K562 (cell line): ENCODE data around the gene SCLY. TPM values are rescaled to one million over a fixed set of nuclear protein-coding genes. Genes with fewer than 3 reads are reported as not detected.
"Not testable (repeated sequence)": the region's sequence is repeated elsewhere in the genome, so short reads cannot be mapped to it uniquely, and the experiment has no call there.

Source experiments
- ATAC-seq: fragments of 200-7000 bp; cut with Tn5 transposase; 3 replicates; pipeline ENCODE4 v1.9.1; 2020; ENCODE audit warnings: moderate library complexity
- BruUV-seq: library from RNA; stranded (reverse); fragments of 400-500 nt; replicated peaks from 2 replicates; lab custom pipeline; 2021; lab: Mats Ljungman, UMichigan
- CTCF ChIA-PET: fragments of 300-600 bp; formaldehyde crosslinking; extraction: SDS; loops from one replicate; lab custom pipeline; 2021; ENCODE audit warnings: low intra/inter-chr PET ratio; lab: Yijun Ruan, JAX
- POLR2A ChIA-PET: fragments of 300-600, 350-650 bp; sonication (Branson Sonifier 250); formaldehyde crosslinking; extraction: SDS; loops from one replicate; lab custom pipeline; 2021; ENCODE audit warnings: antibody characterized with exemption, inconsistent platforms; lab: Yijun Ruan, JAX
- DNase-seq, 4 experiments: peaks; one replicate each; pipeline versions ENCODE4 v3.0.0 to v3.0.0-alpha.2; 2011 to 2018; ENCODE audit warnings: low spot score in 3 of 4, mixed read lengths in 3 of 4; ENCODE audit errors: extremely low read depth in 1 of 4
- FAIRE-seq: peaks from 2 replicates; lab custom pipeline; 2011; peaks lifted over from hg19 to GRCh38; lab: Jason Lieb, UNC
- H2AFZ ChIP-seq: 2 replicates; pipeline ENCODE4 v1.6.0; 2011; ENCODE audit warnings: low read depth, low read length, control low read depth, inconsistent platforms
- H3K27ac ChIP-seq: fragments of 200-600 bp; 3 replicates; pipeline ENCODE4 v1.8.0; 2011; ENCODE audit warnings: low read depth, mild to moderate bottlenecking, control low read depth, inconsistent platforms, low read length, moderate library complexity, mixed read lengths; ENCODE audit errors: extremely low read depth
- H3K27me3 ChIP-seq, 2 experiments: fragments of 300-600 bp in 1 of 2; 2 replicates in 1 of 2; 3 replicates in 1 of 2; pipeline versions ENCODE4 v1.6.0 to v1.8.0; 2011; ENCODE audit warnings: inconsistent platforms in 2 of 2, low read length in 2 of 2, mild to moderate bottlenecking in 1 of 2, mixed read lengths in 1 of 2, moderate library complexity in 1 of 2; ENCODE audit not compliant: control insufficient read depth in 2 of 2, insufficient read depth in 2 of 2
- H3K36me3 ChIP-seq: fragments of 300-600 bp; 3 replicates; pipeline ENCODE4 v1.8.0; 2011; ENCODE audit warnings: mild to moderate bottlenecking, low read length, inconsistent platforms; ENCODE audit not compliant: control insufficient read depth, insufficient read depth
- H3K4me1 ChIP-seq, 2 experiments: fragments of 200-600 bp in 1 of 2; replicated peaks in 1 of 2; 2 replicates in 1 of 2; 3 replicates in 1 of 2; pipeline versions ENCODE4 v1.5.1 to v1.8.0; 2011; ENCODE audit warnings: inconsistent platforms in 2 of 2, low read length in 2 of 2, mild to moderate bottlenecking in 1 of 2, mixed read lengths in 1 of 2, moderate library complexity in 1 of 2; ENCODE audit not compliant: control insufficient read depth in 2 of 2, insufficient read depth in 2 of 2
- H3K4me2 ChIP-seq: 2 replicates; pipeline ENCODE4 v1.6.1; 2011; ENCODE audit warnings: low read length, control low read depth, inconsistent platforms, mixed read lengths; ENCODE audit not compliant: insufficient read depth
- H3K4me3 ChIP-seq: fragments of 200-600 bp; sonication (generic), shearing (Covaris generic); 2 replicates; pipeline ENCODE4 v1.5.1; 2016; ENCODE audit warnings: control low read depth, inconsistent platforms
- H3K79me2 ChIP-seq: fragments of 200-600 bp; 3 replicates; pipeline ENCODE4 v1.8.0; 2011; ENCODE audit warnings: low read length, inconsistent platforms; ENCODE audit not compliant: control insufficient read depth, insufficient read depth
- H3K9ac ChIP-seq, 2 experiments: 2 replicates each; pipeline versions ENCODE4 v1.6.0 to v1.6.1; 2011; ENCODE audit warnings: low read depth in 2 of 2, low read length in 2 of 2, control low read depth in 1 of 2, inconsistent platforms in 1 of 2, mild to moderate bottlenecking in 1 of 2, mixed read lengths in 1 of 2; ENCODE audit not compliant: insufficient read depth in 1 of 2
- H3K9me1 ChIP-seq: one replicate; pipeline ENCODE4 v1.6.0; 2011; ENCODE audit warnings: inconsistent platforms, mild to moderate bottlenecking, low read length, moderate library complexity; ENCODE audit not compliant: control insufficient read depth, insufficient read depth
- H3K9me3 ChIP-seq: replicated peaks from 2 replicates; pipeline ENCODE4 v1.5.1; 2011; ENCODE audit warnings: low read depth, low read length, inconsistent platforms; ENCODE audit not compliant: control insufficient read depth, insufficient read depth
- H4K20me1 ChIP-seq: replicated peaks from 2 replicates; pipeline ENCODE4 v1.6.1; 2011; ENCODE audit warnings: low read length, inconsistent platforms, mixed read lengths; ENCODE audit not compliant: control insufficient read depth, insufficient read depth
- ETS2 ChIP-seq: IDR thresholded peaks from 2 replicates; pipeline ENCODE4 v1.6.1; 2016; ENCODE audit warnings: borderline replicate concordance, missing genetic modification characterization, mild to moderate bottlenecking, moderate library complexity, missing compliant biosample characterization; ENCODE audit not compliant: poor library complexity, severe bottlenecking
- POLR2G ChIP-seq: fragments of 200-400 bp; formaldehyde crosslinking; IDR thresholded peaks from 2 replicates; pipeline ENCODE4 v1.6.1; 2017; ENCODE audit warnings: low read depth, mild to moderate bottlenecking, antibody characterized with exemption, low read length, moderate library complexity
- RBFOX2 ChIP-seq: fragments of 200-400 bp; formaldehyde crosslinking; IDR thresholded peaks from 2 replicates; pipeline ENCODE4 v1.6.1; 2017; ENCODE audit warnings: low read depth, mild to moderate bottlenecking, low read length, moderate library complexity
- TAF9B ChIP-seq: fragments of 450-650 bp; IDR thresholded peaks from 2 replicates; pipeline ENCODE4 v1.6.1; 2018; ENCODE audit warnings: mild to moderate bottlenecking; ENCODE audit not compliant: partially characterized antibody
- WGBS: fragments of 100-300 bp; shearing (Covaris generic); methylation state at CpG from one replicate; pipeline ENCODE4 v1.1.6; 2016; ENCODE audit warnings: low coverage, mixed read lengths; ENCODE audit not compliant: insufficient coverage; ENCODE audit errors: missing lambda C conversion rate; 5-methylcytosine and 5-hydroxymethylcytosine counted together
- in situ Hi-C: fragments of 300-500 bp; cut with MboI; formaldehyde crosslinking; loops from 4 replicates; pipeline ENCODE4 v1.15.0; 2018; ENCODE audit warnings: inconsistent platforms, mixed read lengths
- intact Hi-C: fragments of 100-400 bp; cut with micrococcal nuclease; formaldehyde crosslinking; loops from 2 replicates; pipeline ENCODE4 v1.14.2; 2022
- polyA plus RNA-seq, 8 experiments: library from polyadenylated mRNA; depleted of rRNA in 4 of 8; stranded (reverse) in 5 of 8; unstranded in 3 of 8; fragments of >200 nt; fragmentation: Nextera tagmentation in 2 of 8; fragmentation: Illumina TruSeq in 1 of 8; extraction: Ambion mirVana in 2 of 8; extraction: Trizol in 1 of 8; gene quantifications; 2 replicates each; pipeline versions ENCODE4 v1.2.1 to v1.2.3, GENCODE V29; 2011 to 2014; ENCODE audit warnings: inconsistent platforms in 1 of 8, missing spikeins in 1 of 8
- total RNA-seq, 7 experiments: library from RNA; depleted of rRNA in 6 of 7; stranded (reverse); fragments of >200 nt in 6 of 7; fragmentation: Illumina TruSeq in 2 of 7; extraction: Trizol in 2 of 7; gene quantifications; 2 replicates each; pipeline versions ENCODE4 v1.2.1 to v1.2.3, GENCODE V29; 2011 to 2021; ENCODE audit warnings: low replicate concordance in 1 of 7

Gene SCLY
- total and polyA plus RNA-seq, 9 of the 15 experiments (the other 6 are each of a cell fraction or from before 2014, with no cell fraction given) = 2.6 to 32.2 (median 21.1) TPM

DNA sequence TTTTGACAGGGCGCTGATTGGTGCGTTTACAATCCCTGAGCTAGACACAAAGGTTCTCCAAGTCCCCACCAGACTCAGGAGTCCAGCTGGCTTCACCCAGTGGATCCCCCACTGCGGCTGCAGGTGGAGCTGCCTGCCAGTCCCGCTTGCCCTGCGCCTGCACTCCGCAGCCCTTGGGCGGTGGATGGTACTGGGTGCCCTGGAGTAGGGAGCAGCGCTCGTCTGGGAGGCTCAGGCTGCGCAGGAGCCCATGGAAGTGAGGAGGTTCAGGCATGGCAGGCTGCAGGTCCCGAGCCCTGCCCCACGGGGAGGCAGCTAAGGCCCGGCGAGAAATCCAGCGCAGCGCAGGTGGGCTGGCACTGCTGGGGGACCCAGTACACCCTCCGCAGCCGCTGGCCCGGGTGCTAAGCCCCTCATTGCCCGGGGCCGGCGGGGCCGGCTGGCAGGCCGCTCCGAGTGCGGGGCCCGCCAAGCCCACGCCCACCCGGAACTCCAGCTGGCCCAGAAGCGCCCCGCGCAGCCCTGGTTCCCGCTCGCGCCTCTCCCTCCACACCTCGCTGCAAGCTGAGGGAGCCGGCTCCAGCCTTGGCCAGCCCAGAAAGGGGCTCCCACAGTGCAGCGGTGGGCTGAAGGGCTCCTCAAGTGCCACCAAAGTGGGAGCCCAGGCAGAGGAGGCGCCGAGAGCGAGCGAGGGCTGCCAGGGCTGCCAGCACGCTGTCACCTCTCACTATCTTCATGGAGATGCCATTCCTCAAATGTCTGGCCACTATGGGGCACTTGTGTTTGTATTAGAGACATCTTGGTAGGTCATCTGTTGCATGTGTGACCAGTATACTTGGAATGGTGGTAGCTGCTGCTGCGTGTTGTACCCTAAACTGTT, 2.9 kb upstream of the SCLY start:
- CTCF ChIA-PET, H4K20me1 ChIP-seq: not testable (repeated sequence)

GRCh38 chr2:238059505-238059904, 1.3 kb upstream of the SCLY start:
- TSS peak; percentile 91 for BruUV-seq
- DNase-seq (no peak), FAIRE-seq (no peak), ATAC-seq (no peak)
- Histone ChIP-seq H3K4me3 (peak overlapping the region; percentile 74; the same call in 1 of the 2 replicates), H3K9ac (peak overlapping the region in 1 of 2 experiments; percentile 85; a peak in 2 of 4 replicates), H4K20me1 (no peaks in the 10 kb centered on the region), H2AFZ (no peak overlapping the region), H3K9me3 (0 out of 2 replicates have a peak, but pooled peaks cover 1% of the 10 kb centered on the region), H3K36me3 (peaks cover 12% of the 10 kb centered on the region), H3K4me1 (peaks cover 4 to 9% of the 10 kb centered on the region in 2 experiments; a peak in 4 of 5 replicates), H3K9me1 (no peaks in the 10 kb centered on the region), H3K79me2 (peaks cover 40% of the 10 kb centered on the region), H3K4me2 (peak overlapping the region; percentile 92), H3K27ac (peak overlapping the region; percentile 82; the same call in 1 of the 3 replicates), H3K27me3 (no peaks in the 10 kb centered on the region)
- in situ Hi-C loops = no loop called here
- 72% methylated on average over 3 of the region's 3 CpGs for WGBS
- no peak for TF ChIP-seq ETS2
- TF ChIP-seq TAF9B = no peak
- ChIA-PET CTCF (no interaction called here), POLR2A (interaction anchor here (0.7 to 1.3 kb wide), 2 partner anchors 19 to 167 kb away, joined by 3 read pairs; no protein-coding TSS in a partner anchor)
- intact Hi-C loops = no loop called here

More for the DNA sequence above, 2.9 kb upstream of the SCLY start:
- H3K9ac ChIP-seq, H3K9me3 ChIP-seq, H3K9me1 ChIP-seq, H3K4me1 ChIP-seq, FAIRE-seq, BruUV-seq, intact Hi-C loops, in situ Hi-C loops, H2AFZ ChIP-seq, POLR2A ChIA-PET, H3K4me3 ChIP-seq, H3K27ac ChIP-seq, H3K27me3 ChIP-seq, H3K4me2 ChIP-seq, ATAC-seq, DNase-seq, H3K36me3 ChIP-seq: not testable (repeated sequence)
- 98% methylated on average over 9 of the region's 44 CpGs for WGBS
- peaks cover 28% of the 10 kb centered on the region for H3K79me2 ChIP-seq
- TF ChIP-seq POLR2G = peak; percentile 63
- 0 out of 2 replicates have a peak, but pooled peaks have one; percentile 34 for TF ChIP-seq RBFOX2
